HG03432 (cell line): ENCODE data around the gene RAB37.
A peak's percentile ranks its signal among the peaks of the same experiment; 100 is the strongest.

Experiments
- ATAC-seq: cut with Tn5 transposase; IDR thresholded peaks from one replicate; pipeline ENCODE4 v1.9.1; 2021; ENCODE audit warnings: mild to moderate bottlenecking, moderate library complexity; ENCODE audit not compliant: unreplicated experiment

RAB37 gene

DNA sequence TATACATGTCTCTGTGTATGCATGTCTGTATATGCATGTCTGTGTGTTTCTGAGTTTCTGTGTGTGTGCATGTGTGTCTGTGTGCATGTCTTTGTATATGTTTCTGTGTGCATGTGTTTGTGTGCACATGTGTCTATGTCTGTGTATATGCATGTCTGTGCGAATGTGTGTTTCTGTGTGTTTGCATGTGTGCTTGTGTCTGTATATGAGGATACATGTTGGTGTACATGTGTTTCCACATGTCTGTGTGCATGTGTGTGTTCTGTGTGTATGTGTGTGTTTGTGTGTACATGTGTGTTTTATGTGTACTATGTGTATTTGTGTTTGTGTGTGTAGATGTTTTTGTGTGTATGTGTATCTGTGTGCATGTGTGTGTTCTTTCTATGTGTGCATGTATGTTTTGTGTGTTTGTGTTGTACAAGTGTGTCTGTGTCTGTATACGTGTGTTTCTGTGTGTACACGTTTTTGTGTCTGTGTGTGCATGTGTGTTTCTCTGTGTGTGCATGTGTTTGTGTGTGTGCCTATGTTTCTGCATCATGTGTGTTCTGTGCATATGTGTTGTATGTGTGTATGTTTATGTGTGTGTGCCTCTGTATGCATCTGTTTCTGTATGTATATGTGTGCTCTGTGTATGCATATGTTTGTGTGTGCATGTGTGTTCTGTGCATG is 8.9 kb upstream of the RAB37 start:
- ATAC-seq, result no peak

DNA sequence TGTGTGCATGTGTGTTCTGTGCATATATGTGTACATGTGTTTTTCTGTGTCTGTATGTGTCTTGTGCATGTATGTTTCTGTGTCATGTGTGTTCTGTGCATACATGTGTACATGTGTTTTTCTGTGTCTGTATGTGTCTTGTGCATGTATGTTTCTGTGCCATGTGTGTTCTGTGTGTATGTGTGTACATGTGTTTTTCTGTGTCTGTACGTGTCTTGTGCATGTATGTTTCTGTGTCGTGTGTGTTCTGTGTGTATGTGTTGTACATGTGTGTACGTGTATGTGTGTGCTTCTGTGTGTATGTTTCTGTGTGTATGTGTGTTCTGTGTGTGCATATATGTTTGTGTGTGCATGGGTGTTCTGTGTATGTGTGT is 8.4 kb upstream of the RAB37 start:
- no peak for ATAC-seq

GRCh38 chr17:74729368-74729767 is 7.7 kb upstream of the RAB37 start:
- ATAC-seq, result no peak

- no peak for ATAC-seq
Measured at GRCh38 chr17:74729866-74730265, 7.2 kb upstream of the RAB37 start.

- no peak for ATAC-seq
Measured at GRCh38 chr17:74730491-74731346, 6.3 kb upstream of the RAB37 start.

GRCh38 chr17:74731347-74731605 is 5.8 kb upstream of the RAB37 start:
- no peak for ATAC-seq

DNA sequence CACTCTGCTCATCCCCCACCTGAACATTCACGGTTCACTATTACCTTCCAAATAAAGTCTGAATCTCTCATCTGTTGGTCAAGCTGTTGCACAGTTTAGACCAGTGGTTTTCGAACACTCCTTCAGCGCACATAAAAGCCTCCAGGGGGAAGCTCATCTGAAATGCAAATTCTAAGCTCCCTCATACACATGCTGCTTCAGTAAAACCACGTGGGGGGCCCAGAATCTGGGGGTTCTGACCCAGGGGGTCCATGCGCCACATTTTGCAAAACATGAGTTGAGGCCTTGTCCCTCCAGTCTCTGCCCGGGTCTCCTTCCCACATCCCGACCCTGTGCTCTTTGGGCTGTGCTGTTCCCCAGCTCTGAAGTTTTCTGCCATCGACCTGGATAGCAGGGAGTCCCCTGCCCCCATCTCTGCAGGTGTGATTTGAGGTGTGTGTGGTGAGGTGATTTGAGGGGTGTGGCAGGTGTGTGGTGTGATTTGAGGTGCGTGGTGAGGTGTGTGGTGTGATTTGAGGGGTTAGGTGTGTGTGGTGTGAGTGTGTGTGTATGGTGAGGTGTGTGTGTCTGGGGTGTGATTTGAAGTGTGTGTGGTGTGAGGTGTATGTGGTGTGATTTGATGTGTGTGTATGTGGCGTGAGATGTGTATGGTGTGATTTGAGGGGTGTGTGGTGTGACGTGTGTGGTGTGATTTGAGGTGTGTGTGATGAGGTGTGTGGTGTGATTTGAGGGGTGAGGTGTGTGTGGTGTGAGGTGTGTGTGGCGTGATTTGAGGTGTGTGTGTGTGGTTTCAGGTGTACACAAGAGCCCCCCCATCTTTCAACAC is 4.8 kb upstream of the RAB37 start:
- no peak for ATAC-seq

- no peak for ATAC-seq
Measured at GRCh38 chr17:74733365-74734122, 3.5 kb upstream of the RAB37 start.

DNA sequence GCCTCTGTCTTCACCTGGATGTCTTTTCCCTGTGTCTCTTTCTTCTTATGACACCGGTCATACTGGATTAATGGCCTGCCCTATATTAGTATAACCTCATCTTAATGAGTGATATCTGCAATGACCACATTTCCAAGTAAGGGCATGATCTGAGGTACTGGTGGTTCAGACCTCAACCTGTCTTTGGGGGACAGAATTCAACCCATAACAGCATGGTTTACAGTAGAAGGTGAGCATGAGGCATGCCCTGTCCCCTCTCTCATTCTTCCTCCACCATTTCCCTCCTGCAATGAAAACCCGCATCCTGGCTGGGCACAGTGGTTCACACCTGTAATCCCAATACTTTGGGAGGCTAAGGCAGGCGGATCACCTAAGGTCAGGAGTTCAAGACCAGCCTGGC is 2.8 kb upstream of the RAB37 start:
- ATAC-seq, result no peak

GRCh38 chr17:74737299-74738050 is 419 bp downstream of the RAB37 start:
- ATAC-seq, result peak; percentile 1

- peak; percentile 55 for ATAC-seq
Measured at GRCh38 chr17:74738051-74738996, 1.3 kb downstream of the RAB37 start.

DNA sequence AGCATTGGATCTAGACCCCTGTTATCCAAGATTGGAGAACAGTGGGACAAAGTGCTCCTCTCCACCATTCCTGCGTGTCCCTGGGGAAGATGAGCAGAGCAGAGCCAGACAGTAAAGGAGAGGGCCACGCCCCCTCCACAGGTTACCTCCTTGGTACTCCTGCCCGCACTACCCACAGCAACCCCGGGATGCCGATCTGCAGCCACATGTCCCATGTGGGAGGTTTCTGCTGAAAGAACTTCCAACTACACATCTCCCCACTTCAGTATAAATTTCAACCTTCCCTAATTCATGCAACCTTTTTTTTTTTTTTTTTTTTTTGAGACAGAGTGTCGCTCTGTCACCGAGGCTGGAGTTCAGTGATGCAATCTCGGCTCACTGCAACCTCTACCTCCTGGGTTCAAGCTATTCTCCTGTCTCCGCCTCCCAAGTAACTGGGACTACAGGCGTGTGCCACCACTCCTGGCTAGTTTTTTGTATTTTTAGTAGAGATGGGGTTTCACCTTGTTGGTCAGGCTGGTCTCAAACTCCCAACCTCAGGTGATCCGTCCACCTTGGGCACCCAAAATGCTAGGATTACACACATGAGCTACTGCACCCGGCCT is 2.3 kb downstream of the RAB37 start:
- ATAC-seq, result no peak

- no peak for ATAC-seq
Measured at GRCh38 chr17:74740173-74740572, 3.1 kb downstream of the RAB37 start.

DNA sequence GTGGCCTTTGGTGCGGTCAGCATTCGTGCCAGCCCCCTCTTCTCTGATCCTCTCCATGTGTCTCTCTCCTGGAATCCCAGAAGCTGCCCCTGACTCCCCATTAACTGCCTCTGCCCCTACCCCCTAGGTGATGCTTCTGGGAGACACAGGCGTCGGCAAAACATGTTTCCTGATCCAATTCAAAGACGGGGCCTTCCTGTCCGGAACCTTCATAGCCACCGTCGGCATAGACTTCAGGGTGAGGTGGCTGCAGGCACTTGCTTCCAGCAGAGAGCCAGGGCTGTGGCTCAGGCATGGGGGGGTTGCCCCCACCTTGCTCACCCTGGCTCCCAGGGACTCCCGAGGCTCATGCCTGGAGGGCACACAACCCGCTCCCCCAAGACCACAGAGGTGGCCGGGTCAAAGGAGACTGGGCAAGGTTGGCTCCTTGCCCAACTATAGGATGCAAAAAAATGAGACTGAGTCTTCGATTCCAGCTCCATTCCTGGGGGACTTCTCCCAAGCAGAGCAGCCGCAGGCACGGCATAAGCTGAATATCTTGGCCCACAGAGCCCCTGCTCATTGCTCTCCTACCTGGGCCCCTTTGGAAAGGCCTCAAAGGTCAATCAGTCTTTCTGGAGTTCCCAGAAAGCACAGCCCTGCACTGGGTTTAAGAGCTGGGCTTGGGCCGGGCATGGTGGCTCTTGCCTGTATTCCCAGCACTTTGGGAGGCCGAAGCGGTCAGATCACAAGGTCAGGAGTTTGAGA is 3.8 kb downstream of the RAB37 start:
- no peak for ATAC-seq

DNA sequence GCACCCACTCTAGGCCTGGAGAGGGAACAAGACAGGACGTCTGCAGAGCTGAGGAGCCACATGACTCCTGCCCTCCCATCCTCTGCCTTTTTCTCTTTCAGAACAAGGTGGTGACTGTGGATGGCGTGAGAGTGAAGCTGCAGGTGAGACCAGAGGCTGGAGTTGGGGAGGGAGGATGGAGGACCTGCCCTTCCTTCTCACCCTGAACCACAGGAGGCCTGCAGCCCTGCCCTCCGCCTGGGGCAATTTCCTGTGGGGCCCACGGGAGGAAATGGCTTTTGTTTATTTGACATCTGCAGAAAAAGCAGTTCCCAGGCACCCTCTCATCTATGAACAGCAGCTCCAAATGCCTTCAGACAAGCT is 5.1 kb downstream of the RAB37 start:
- peak; percentile 40 for ATAC-seq

DNA sequence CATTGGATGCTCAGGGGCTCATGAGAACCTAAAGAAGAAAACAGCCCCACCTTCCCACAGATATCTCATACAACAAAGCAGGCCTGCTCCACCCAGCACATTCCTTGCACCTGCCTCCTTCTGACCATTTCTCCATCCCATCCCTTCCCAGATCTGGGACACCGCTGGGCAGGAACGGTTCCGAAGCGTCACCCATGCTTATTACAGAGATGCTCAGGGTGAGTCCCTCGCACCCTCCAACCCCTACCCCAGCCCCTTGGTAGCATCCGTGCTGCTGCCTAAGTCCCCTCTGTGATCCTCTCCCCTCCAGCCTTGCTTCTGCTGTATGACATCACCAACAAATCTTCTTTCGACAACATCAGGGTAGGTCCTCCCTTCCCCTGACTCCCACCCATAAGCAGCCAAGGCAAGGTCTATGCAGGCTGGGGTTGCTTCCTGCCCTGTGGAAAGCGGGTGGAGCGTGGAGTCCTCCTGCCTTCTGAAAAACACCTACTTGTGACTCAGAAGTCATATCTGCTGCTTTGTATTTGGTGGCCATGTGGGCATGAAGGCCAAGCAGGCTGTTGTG is 6.0 kb downstream of the RAB37 start:
- no peak for ATAC-seq

GRCh38 chr17:74743755-74744154 is 6.7 kb downstream of the RAB37 start:
- ATAC-seq, result no peak

DNA sequence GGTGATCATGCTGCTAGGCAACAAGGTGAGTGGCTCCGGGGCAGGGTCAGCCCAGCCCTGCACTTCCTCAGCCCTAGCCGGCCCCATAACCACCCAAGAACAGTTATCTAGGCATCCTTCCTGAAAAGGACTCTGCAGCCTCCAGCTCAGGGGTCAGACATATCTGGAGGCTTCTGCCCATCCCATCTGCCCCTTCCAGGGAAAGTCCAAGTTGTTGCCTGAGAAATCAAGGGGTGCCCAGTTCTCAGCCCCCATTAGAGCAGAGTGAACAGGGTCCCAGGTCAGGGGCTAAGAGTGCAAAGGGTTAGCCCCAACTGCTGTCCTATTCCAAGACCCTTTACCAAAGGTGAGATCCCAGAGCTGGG is 7.3 kb downstream of the RAB37 start:
- no peak for ATAC-seq
